ENCODE measurements around the gene NHEJ1.

DNA sequence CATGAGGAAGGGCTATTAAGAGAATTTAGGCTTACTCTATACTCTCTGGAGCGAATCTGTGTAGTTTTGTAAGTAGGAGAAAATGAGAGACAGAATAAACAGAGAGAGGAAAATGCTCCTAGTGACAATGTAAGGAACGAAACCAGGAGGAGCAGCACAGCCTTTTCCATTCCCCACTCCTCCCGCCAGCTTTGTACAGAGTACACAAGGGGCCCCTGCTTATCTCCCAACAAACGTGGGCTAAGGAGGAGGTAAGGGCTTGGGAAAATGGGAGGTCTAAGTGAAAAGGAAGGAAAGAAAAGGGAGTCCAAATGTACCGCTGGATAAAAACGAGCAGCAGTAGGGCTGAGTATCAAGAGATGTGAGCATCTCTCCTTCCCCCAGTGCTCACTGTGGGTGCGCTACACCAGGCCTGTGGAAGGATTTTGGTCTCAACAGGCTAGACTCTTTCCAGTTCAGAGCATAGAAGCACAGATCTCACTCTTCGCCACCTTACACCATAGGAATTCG lies 87.8 kb downstream of the NHEJ1 start:
- TF ChIP-seq POLR2A (IDR thresholded peaks at IDR 0.05; ENCODE audit: low read depth, low read length) (no peak), EZH2 (IDR thresholded peaks at IDR 0.05; ENCODE audit: borderline replicate concordance, low read depth, low read length, severe bottlenecking) (no peak), POLR2AphosphoS5 (IDR thresholded peaks at IDR 0.05; ENCODE audit: insufficient read depth, low read depth, low read length) (no peak), JUN (IDR thresholded peaks at IDR 0.05; ENCODE audit: borderline replicate concordance, insufficient read depth, insufficient read length, low read depth) (no peak), MYC (IDR thresholded peaks at IDR 0.05; ENCODE audit: low read depth, low read length) (no peak), FOS (IDR thresholded peaks at IDR 0.05; ENCODE audit: borderline replicate concordance, insufficient read depth, low read length) (no peak), MAX (IDR thresholded peaks at IDR 0.05; ENCODE audit: insufficient read depth, insufficient read length) (no peak)
- TF ChIP-seq, protein P1, sequence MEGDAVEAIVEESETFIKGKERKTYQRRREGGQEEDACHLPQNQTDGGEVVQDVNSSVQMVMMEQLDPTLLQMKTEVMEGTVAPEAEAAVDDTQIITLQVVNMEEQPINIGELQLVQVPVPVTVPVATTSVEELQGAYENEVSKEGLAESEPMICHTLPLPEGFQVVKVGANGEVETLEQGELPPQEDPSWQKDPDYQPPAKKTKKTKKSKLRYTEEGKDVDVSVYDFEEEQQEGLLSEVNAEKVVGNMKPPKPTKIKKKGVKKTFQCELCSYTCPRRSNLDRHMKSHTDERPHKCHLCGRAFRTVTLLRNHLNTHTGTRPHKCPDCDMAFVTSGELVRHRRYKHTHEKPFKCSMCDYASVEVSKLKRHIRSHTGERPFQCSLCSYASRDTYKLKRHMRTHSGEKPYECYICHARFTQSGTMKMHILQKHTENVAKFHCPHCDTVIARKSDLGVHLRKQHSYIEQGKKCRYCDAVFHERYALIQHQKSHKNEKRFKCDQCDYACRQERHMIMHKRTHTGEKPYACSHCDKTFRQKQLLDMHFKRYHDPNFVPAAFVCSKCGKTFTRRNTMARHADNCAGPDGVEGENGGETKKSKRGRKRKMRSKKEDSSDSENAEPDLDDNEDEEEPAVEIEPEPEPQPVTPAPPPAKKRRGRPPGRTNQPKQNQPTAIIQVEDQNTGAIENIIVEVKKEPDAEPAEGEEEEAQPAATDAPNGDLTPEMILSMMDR (IDR thresholded peaks at IDR 0.05; ENCODE audit: extremely low read depth in 1 of 2, insufficient read depth in 1 of 2, low read depth in 1 of 2, low read length in 2 of 2): no peak
